HS-27A (cell line): ENCODE measurements around the gene FOXA3.

Experiments used
- DNase-seq: peaks from one replicate; pipeline ENCODE4 v3.0.0-alpha.2; 2012; ENCODE audit warnings: low read depth, missing footprints

The FOXA3 gene

GRCh38 chr19:45874620-45874966 is 10.5 kb downstream of the FOXA3 start:
- no peak for DNase-seq

GRCh38 chr19:45876161-45876410 is 12.0 kb downstream of the FOXA3 start:
- no peak for DNase-seq

GRCh38 chr19:45876411-45877197 is 12.5 kb downstream of the FOXA3 start:
- DNase-seq = no peak

- DNase-seq = no peak
Measured at GRCh38 chr19:45878043-45878794, 14.1 kb downstream of the FOXA3 start.

- DNase-seq = no peak
Measured at GRCh38 chr19:45879055-45879454, 14.9 kb downstream of the FOXA3 start.

- no peak for DNase-seq
Measured at GRCh38 chr19:45879971-45880370, 15.8 kb downstream of the FOXA3 start.

GRCh38 chr19:45881082-45881908 is 17.2 kb downstream of the FOXA3 start:
- no peak for DNase-seq

- no peak for DNase-seq
Measured at GRCh38 chr19:45881909-45882528, 17.9 kb downstream of the FOXA3 start.

- no peak for DNase-seq
Measured at GRCh38 chr19:45882652-45883585, 18.8 kb downstream of the FOXA3 start.

- DNase-seq = no peak
Measured at GRCh38 chr19:45883586-45883880, 19.4 kb downstream of the FOXA3 start.

GRCh38 chr19:45883881-45884681 is 20.0 kb downstream of the FOXA3 start:
- no peak for DNase-seq

GRCh38 chr19:45884682-45885555 is 20.8 kb downstream of the FOXA3 start:
- DNase-seq = no peak

GRCh38 chr19:45885556-45886426 is 21.7 kb downstream of the FOXA3 start, which contains the start of gene IRF2BP1:
TSS of gene IRF2BP1 (minus strand) at chr19:45886141. CDS start at chr19:45885774, 367 bp downstream.
- peak; percentile 72 for DNase-seq

GRCh38 chr19:45886427-45887199 is 22.5 kb downstream of the FOXA3 start:
- peak; percentile 92 for DNase-seq

GRCh38 chr19:45887200-45887710 is 23.1 kb downstream of the FOXA3 start:
- no peak for DNase-seq

- no peak for DNase-seq
Measured at GRCh38 chr19:45889210-45889885, 25.2 kb downstream of the FOXA3 start.

GRCh38 chr19:45890877-45891276 is 26.8 kb downstream of the FOXA3 start:
- no peak for DNase-seq
